ENCODE measurements around the gene TIMM13. TPM values are rescaled to one million over a fixed set of nuclear protein-coding genes. Genes with fewer than 3 reads are reported as not detected.
"Not testable (repeated sequence)": the region's sequence is repeated elsewhere in the genome, so short reads cannot be mapped to it uniquely, and the experiment has no call there.

TIMM13 gene
- total and polyA plus RNA-seq, 2 experiments from 2014 or later, result 38.3 to 188 TPM

DNA sequence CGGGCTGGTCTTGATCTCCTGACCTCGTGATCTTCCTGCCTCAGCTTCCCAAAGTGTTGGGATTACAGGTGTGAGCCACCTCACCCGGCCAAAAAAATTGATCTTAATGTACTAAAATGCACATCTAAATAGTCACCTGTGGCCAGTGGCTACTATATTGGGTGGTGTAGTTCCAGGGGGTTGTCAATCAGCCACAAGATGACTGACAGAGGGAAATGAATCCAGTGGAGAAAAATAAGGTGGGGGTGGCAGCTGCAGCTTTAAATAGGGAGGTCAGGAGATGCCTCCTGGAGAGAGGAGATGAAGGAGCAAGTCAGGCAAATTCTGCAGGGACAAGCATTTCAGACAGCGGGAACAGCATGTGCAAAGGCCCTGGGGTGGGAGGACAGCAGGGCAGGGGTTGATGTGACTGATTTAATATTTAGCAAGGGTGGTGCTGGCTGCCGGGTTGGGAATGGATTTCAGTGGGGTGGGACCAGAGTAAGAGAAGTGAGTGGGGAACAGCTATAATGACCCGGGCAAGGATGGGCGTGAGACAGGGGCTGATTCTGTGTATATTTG is 18.0 kb downstream of the TIMM13 start:
- Histone ChIP-seq H3K9me2 (replicated peaks; ENCODE audit: insufficient read depth) (no peaks in the 10 kb centered on the region), H3K79me2 (no peaks in the 10 kb centered on the region), H3K27ac (no peak overlapping the region), H4K20me1 (ENCODE audit: insufficient read depth, poor library complexity, severe bottlenecking) (no peaks in the 10 kb centered on the region), H3K9me3 (ENCODE audit: low read depth) (no peaks in the 10 kb centered on the region), H3K4me2 (no peak overlapping the region), H3K4me3 (no peak overlapping the region), H3K4me1 (ENCODE audit: insufficient read depth) (no peaks in the 10 kb centered on the region), H3K27me3 (no peaks in the 10 kb centered on the region), H2AFZ (no peak overlapping the region), H3K36me3 (replicated peaks; ENCODE audit: insufficient read depth, low read depth) (no peaks in the 10 kb centered on the region)
- WGBS (ENCODE audit: low lambda C conversion rate, missing lambda C conversion rate), result 78% methylated on average over 7 of the region's 7 CpGs
- TF ChIP-seq, protein P1, sequence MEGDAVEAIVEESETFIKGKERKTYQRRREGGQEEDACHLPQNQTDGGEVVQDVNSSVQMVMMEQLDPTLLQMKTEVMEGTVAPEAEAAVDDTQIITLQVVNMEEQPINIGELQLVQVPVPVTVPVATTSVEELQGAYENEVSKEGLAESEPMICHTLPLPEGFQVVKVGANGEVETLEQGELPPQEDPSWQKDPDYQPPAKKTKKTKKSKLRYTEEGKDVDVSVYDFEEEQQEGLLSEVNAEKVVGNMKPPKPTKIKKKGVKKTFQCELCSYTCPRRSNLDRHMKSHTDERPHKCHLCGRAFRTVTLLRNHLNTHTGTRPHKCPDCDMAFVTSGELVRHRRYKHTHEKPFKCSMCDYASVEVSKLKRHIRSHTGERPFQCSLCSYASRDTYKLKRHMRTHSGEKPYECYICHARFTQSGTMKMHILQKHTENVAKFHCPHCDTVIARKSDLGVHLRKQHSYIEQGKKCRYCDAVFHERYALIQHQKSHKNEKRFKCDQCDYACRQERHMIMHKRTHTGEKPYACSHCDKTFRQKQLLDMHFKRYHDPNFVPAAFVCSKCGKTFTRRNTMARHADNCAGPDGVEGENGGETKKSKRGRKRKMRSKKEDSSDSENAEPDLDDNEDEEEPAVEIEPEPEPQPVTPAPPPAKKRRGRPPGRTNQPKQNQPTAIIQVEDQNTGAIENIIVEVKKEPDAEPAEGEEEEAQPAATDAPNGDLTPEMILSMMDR (IDR thresholded peaks at IDR 0.05; ENCODE audit: poor library complexity), result no peak
- TF ChIP-seq EZH2 (IDR thresholded peaks at IDR 0.05; ENCODE audit: borderline replicate concordance) (no peak), EZH2phosphoT487 (IDR thresholded peaks at IDR 0.05; ENCODE audit: low read depth, severe bottlenecking, unreplicated experiment) (no peak)
- no peak for DNase-seq (ENCODE audit: low spot score)

DNA sequence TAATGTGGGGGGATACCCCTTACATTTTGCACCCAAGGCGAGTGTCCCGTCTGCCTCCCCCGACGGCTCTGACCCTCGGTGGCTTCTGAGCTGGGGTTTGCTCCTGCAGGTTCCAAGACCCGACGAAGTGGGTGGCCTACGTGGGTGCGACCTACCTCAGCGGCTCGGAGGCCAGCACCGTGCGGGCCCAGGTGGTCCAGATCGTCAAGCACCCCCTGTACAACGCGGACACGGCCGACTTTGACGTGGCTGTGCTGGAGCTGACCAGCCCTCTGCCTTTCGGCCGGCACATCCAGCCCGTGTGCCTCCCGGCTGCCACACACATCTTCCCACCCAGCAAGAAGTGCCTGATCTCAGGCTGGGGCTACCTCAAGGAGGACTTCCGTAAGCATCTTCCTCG is 19.1 kb downstream of the TIMM13 start:
- Histone ChIP-seq H3K9me2 (replicated peaks; ENCODE audit: insufficient read depth) (no peaks in the 10 kb centered on the region), H3K79me2 (no peaks in the 10 kb centered on the region), H3K9me3 (ENCODE audit: low read depth) (no peaks in the 10 kb centered on the region), H3K36me3 (replicated peaks; ENCODE audit: insufficient read depth, low read depth) (no peaks in the 10 kb centered on the region), H3K27me3 (no peaks in the 10 kb centered on the region), H2AFZ (no peak overlapping the region), H4K20me1 (ENCODE audit: insufficient read depth, poor library complexity, severe bottlenecking) (no peaks in the 10 kb centered on the region), H3K4me1 (ENCODE audit: insufficient read depth) (no peaks in the 10 kb centered on the region), H3K4me2 (no peak overlapping the region), H3K27ac (no peak overlapping the region), H3K4me3 (no peak overlapping the region)
- 92% methylated on average over 25 of the region's 25 CpGs for WGBS (ENCODE audit: low lambda C conversion rate, missing lambda C conversion rate)
- no peak for DNase-seq (ENCODE audit: low spot score)
- TF ChIP-seq EZH2 (IDR thresholded peaks at IDR 0.05; ENCODE audit: borderline replicate concordance) (no peak), EZH2phosphoT487 (IDR thresholded peaks at IDR 0.05; ENCODE audit: low read depth, severe bottlenecking, unreplicated experiment) (no peak)
- TF ChIP-seq, protein P1 (IDR thresholded peaks at IDR 0.05; ENCODE audit: poor library complexity), result no peak

DNA sequence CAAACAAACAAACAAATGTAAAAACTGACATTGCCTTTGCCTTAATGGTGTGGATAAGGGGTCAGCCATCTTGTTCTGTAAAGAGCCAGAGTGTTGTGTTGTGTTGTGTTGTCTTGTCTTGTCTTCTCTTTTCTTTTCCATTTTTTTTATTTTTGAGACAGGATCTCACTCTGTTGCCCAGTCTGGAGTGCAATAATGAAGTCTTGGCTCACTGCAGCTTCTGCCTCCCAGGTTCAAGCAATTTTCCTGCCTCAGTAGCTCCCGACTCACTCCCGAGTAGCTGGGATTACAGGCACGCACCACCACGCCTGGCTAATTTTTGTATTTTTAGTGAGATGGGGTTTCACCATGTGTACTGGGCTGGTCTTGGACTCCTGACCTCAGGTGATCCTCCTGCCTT is 27.8 kb downstream of the TIMM13 start:
- Histone ChIP-seq H3K27me3 (no peaks in the 10 kb centered on the region), H3K9me2 (replicated peaks; ENCODE audit: insufficient read depth) (no peaks in the 10 kb centered on the region), H2AFZ (no peak overlapping the region), H3K36me3 (replicated peaks; ENCODE audit: insufficient read depth, low read depth) (no peaks in the 10 kb centered on the region), H4K20me1 (ENCODE audit: insufficient read depth, poor library complexity, severe bottlenecking) (no peaks in the 10 kb centered on the region), H3K27ac (no peak overlapping the region), H3K9me3 (ENCODE audit: low read depth) (no peaks in the 10 kb centered on the region), H3K4me2 (no peak overlapping the region), H3K79me2 (no peaks in the 10 kb centered on the region), H3K4me3 (no peak overlapping the region), H3K4me1 (ENCODE audit: insufficient read depth) (no peaks in the 10 kb centered on the region)
- WGBS (ENCODE audit: low lambda C conversion rate, missing lambda C conversion rate), result 98% methylated on average over 4 of the region's 4 CpGs
- DNase-seq (ENCODE audit: low spot score), result no peak
- TF ChIP-seq EZH2 (IDR thresholded peaks at IDR 0.05; ENCODE audit: borderline replicate concordance), result no peak

DNA sequence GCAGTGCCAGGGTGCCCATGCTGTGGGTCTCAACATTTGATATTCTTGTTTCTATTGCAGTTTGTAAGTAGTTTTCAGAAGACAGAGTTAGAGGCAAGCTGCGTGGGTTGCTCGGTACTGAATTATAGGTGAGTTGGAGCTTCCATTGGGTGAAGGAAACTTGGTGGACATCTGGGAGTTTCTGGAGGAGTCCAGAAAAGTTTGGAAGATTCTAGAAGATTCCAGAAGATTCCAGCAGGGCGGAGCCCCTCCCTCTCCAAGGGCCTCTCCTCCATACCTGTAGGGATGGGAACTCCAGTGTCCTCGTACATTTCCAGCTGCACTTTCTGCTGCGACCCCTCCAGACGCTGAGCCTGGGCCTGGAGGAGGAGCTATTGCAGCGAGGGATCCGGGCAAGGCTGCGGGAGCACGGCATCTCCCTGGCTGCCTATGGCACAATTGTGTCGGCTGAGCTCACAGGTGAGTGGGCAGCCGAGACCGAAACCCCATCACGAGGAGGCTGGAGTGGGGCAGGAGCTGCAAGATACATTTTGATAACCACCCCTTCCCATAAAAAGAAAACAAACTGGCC is 28.6 kb downstream of the TIMM13 start:
- Histone ChIP-seq H3K79me2 (no peaks in the 10 kb centered on the region), H3K9me2 (replicated peaks; ENCODE audit: insufficient read depth) (no peaks in the 10 kb centered on the region), H4K20me1 (ENCODE audit: insufficient read depth, poor library complexity, severe bottlenecking) (no peaks in the 10 kb centered on the region), H3K4me3 (no peak overlapping the region), H3K9me3 (ENCODE audit: low read depth) (no peaks in the 10 kb centered on the region), H2AFZ (no peak overlapping the region), H3K27me3 (no peaks in the 10 kb centered on the region), H3K36me3 (replicated peaks; ENCODE audit: insufficient read depth, low read depth) (no peaks in the 10 kb centered on the region), H3K4me2 (no peak overlapping the region), H3K4me1 (ENCODE audit: insufficient read depth) (no peaks in the 10 kb centered on the region), H3K27ac (no peak overlapping the region)
- no peak for TF ChIP-seq EZH2 (IDR thresholded peaks at IDR 0.05; ENCODE audit: borderline replicate concordance)
- TF ChIP-seq EZH2phosphoT487 (IDR thresholded peaks at IDR 0.05; ENCODE audit: low read depth, severe bottlenecking, unreplicated experiment), result no peak
- TF ChIP-seq, protein P1 (IDR thresholded peaks at IDR 0.05; ENCODE audit: poor library complexity), result no peak
- 87% methylated on average over 14 of the region's 14 CpGs for WGBS (ENCODE audit: low lambda C conversion rate, missing lambda C conversion rate)
- DNase-seq (ENCODE audit: low spot score), result no peak

DNA sequence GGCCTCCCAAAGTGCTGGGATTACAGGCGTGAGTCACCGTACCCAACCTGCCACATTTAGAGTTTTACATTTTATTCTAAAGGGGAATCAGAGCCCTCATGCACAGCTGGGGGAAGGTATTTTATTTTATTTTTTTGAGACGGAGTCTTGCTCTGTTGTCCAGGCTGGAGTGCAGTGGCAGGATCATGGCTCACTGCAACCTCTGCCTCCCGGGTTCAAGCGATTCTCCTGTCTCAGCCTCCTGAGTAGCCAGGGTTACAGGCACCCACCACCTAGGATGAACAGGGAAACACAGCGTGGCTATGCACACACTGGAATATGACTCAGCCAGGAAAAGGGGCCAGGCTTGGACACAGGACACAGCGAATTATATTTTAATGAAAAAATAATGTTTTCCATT is 30.2 kb downstream of the TIMM13 start:
- H3K27me3 ChIP-seq; H3K79me2 ChIP-seq; H3K4me1 ChIP-seq (ENCODE audit: insufficient read depth); H2AFZ ChIP-seq; DNase-seq (ENCODE audit: low spot score); H4K20me1 ChIP-seq (ENCODE audit: insufficient read depth, poor library complexity, severe bottlenecking); H3K36me3 ChIP-seq (replicated peaks; ENCODE audit: insufficient read depth, low read depth); H3K27ac ChIP-seq; H3K9me2 ChIP-seq (replicated peaks; ENCODE audit: insufficient read depth); H3K4me3 ChIP-seq; H3K9me3 ChIP-seq (ENCODE audit: low read depth); H3K4me2 ChIP-seq: not testable (repeated sequence)
- 94% methylated on average over 6 of the region's 7 CpGs for WGBS (ENCODE audit: low lambda C conversion rate, missing lambda C conversion rate)

DNA sequence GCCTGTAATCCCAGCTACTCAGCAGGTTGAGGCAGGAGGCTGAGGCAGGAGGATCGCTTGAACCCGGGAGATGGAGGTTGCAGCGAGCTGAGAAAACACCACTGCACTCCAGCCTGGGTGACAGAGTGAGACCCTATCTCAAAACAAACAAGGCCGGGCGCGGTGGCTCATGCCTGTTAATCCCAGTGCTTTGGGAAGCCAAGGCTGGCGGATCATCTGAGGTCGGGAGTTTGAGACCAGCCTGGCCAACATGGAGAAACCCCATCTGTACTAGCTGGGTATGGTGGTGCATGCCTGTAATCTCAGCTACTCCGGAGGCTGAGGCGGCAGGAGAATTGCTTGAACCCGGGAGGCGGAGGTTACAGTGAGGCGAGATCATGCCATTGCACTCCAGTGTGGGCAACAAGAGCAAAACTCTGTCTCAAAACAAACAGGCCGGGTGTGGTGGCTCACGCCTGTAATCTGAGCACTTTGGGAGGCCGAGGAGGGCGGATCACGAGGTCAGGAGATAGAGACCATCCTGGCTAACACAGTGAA is 32.0 kb downstream of the TIMM13 start:
- not testable (repeated sequence) for H3K4me1 ChIP-seq (ENCODE audit: insufficient read depth); H2AFZ ChIP-seq; H3K4me2 ChIP-seq; DNase-seq (ENCODE audit: low spot score); H3K9me2 ChIP-seq (replicated peaks; ENCODE audit: insufficient read depth); H4K20me1 ChIP-seq (ENCODE audit: insufficient read depth, poor library complexity, severe bottlenecking); H3K27me3 ChIP-seq; H3K79me2 ChIP-seq; H3K27ac ChIP-seq; H3K4me3 ChIP-seq; H3K9me3 ChIP-seq (ENCODE audit: low read depth); H3K36me3 ChIP-seq (replicated peaks; ENCODE audit: insufficient read depth, low read depth)
- WGBS (ENCODE audit: low lambda C conversion rate, missing lambda C conversion rate), result 89% methylated on average over 18 of the region's 18 CpGs

Measured in hepatocyte (in vitro differentiated cells).